ENCODE measurements around the gene MINDY4B.

GRCh38 chr3:150926328-150926727, 21.1 kb upstream of the MINDY4B start:
- TF ChIP-seq FOXM1 (IDR thresholded peaks at IDR 0.05; ENCODE audit: borderline replicate concordance) (no peak), PKNOX1 (IDR thresholded peaks at IDR 0.05) (no peak), TARDBP (IDR thresholded peaks at IDR 0.05) (no peak), ARNT (IDR thresholded peaks at IDR 0.05) (no peak), HDGF (IDR thresholded peaks at IDR 0.05; ENCODE audit: borderline replicate concordance) (no peak), ELF4 (IDR thresholded peaks at IDR 0.05) (no peak), L3MBTL2 (conservative IDR thresholded peaks at IDR 0.05) (no peak), FOXK2 (IDR thresholded peaks at IDR 0.05) (no peak), FOXA1 (IDR thresholded peaks at IDR 0.05) (no peak), LEF1 (IDR thresholded peaks at IDR 0.05; ENCODE audit: borderline replicate concordance) (no peak), NFRKB (IDR thresholded peaks at IDR 0.05) (no peak)

Data from HEK293T (cell line).